ENCODE results near the gene ADORA1.

The ADORA1 gene

DNA sequence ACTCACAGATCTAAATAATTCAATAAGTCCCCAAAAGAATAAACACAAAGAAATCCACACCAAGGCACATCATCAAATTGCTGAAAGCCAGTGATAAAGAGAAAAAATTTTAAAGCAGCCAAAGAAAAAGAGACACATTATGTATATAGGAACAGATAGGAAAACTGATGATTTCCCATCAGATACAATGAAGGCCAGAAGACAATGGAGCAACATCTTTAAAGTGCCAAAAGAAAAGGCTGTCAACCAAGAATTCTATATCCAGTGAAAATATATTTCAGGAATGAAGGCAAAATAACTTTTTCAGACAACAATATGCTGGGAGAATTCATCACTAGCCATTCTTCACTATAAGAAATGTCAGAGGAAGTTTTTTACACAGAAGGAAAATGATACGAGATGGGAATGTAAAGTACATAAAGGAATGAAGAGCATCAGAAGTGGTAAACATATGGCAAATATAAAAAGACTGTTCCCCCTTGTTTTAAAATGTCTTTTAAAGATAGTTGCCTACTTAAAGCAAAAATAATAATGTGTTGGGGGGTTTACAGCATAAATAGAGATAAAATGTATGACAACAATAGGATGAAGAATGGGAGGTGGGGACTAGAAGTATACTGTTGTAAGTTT, 32.4 kb upstream of the ADORA1 start:
- no peak for DNase-seq

GRCh38 chr1:203096566-203096965, 31.0 kb upstream of the ADORA1 start:
- DNase-seq, result no peak

DNA sequence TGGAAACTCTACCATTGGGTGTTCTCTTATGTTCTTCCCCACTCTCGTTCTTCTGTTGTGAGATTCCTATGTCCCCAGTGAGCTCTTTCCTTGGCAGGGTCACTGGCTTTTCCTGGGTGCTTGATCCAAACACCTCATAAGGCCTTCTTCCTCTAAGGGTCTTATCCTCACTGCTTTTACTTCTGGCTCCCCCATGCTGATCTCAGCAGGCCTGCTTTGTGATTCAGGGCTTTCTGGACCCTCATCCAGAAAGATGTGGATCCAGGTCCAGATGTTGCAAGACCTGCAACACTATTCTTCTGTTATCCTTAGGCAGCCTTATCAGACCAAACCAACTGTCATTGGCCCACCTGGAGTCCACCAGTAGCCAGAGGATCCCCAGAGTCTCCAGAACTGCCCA, 30.5 kb upstream of the ADORA1 start:
- no peak for DNase-seq

GRCh38 chr1:203098445-203098844, 29.1 kb upstream of the ADORA1 start:
- DNase-seq, result no peak

DNA sequence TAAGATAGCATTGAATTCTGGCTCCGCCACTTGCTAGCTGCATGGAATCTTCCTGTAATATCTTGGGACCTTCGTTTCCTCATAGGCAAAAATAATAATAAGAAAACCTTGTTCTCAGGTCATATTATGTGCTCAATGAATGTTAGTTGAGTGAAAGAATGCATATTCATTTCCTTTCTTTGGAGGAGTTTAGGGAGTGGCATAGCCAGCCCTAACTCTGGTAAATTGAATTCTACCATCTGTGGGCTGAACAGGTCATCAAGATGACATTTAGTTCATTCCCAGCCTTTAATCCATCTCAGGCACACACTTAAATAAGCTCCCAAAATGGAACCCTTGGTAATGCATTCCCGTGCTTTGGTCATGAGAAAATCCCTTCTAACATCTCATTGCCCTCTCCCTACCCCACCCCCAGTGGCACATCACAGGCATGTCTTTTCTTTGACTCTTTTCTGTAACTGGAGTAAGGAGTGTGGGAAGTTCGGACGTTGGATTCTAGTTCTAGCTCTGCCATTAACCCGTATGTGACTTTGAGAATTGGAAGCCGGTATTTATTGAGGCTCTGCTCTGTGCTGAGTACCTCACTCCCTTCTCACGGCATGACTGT, 28.5 kb upstream of the ADORA1 start:
- DNase-seq, result no peak

GRCh38 chr1:203099805-203100515, 27.6 kb upstream of the ADORA1 start:
- no peak for DNase-seq

DNA sequence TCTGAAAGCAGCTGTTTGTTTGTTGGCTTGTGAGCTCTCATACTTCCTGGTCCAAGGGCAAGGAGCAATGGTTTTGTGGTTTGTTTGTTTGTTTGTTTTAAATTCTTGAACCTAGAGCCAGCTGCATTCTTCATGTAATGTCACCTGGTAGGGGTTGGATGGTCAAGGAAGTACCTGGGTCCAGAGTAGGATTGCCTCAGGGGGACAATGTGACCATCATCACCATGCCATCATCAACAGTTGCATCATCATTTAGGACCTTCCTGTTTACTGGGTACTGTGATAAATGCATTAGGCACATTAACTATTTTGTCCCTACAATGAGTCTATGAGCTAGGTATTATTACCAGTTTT, 27.0 kb upstream of the ADORA1 start:
- peak; percentile 31 to 36 for DNase-seq

- DNase-seq, result peak; percentile 13 to 36
These were observed 25.5 kb upstream of the ADORA1 start for GRCh38 chr1:203101813-203102634.

GRCh38 chr1:203103216-203103615, 24.3 kb upstream of the ADORA1 start:
- no peak for DNase-seq

GRCh38 chr1:203103829-203104495, 23.6 kb upstream of the ADORA1 start:
- no peak for DNase-seq

- peak; percentile 47 to 53 for DNase-seq
These were observed 22.6 kb upstream of the ADORA1 start for GRCh38 chr1:203104789-203105390.

DNA sequence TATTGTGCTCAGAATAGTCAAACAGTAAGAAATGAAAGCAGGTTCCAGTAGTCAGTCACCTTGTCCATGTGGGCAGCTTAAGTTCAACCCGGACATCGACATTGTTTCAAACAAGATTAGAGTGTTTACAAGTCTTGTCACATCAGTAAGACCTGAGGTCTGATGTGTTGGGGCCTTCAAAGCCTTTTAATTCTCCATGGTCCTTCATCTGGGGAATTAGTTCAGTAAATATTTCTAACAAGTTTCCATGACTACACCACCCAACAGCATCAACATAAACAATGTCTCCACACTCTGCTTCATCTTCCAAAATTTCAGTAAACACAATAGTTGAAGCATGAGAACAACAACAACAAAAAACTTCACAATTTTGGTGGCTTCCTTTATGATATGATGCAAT, 15.1 kb upstream of the ADORA1 start:
- DNase-seq, result no peak

DNA sequence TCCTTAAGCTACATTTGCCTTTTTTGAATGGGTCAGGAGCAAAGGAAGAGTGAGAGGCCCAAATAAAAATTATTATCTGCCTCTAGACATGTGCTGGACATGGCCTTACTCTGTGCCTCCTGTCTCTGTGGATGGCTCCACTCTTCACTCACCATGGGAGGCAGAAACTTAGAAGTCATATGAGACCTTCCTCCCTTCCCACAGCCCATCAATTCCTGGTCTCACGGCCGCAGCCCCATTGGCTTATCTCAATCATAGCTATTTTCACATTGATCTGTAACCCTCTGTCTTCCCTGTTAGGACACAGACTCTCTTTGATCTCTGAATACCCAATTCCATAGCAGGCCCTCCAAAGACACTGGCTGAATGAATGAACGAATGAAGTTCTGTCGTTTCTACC, 14.2 kb upstream of the ADORA1 start:
- no peak for DNase-seq

DNA sequence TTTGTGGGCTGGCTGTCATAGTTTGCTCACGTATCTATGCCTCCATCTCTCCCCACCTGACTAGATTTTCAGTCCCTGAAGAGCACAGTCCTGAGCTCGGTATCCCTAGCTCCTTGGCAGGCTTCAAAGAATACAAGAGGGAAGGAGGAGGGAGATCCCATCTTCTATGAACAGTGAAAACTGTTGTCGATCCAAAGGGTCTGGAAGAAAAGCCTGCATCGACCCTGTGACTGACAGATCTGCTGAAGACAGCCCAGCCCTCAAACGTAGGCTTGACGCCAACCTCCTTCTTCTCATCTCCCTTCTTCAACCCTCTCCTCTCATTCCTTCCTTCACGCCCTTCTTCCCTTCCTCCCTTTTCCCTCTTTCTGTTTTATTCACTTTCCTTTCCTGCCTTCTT, 13.3 kb upstream of the ADORA1 start:
- DNase-seq, result no peak

DNA sequence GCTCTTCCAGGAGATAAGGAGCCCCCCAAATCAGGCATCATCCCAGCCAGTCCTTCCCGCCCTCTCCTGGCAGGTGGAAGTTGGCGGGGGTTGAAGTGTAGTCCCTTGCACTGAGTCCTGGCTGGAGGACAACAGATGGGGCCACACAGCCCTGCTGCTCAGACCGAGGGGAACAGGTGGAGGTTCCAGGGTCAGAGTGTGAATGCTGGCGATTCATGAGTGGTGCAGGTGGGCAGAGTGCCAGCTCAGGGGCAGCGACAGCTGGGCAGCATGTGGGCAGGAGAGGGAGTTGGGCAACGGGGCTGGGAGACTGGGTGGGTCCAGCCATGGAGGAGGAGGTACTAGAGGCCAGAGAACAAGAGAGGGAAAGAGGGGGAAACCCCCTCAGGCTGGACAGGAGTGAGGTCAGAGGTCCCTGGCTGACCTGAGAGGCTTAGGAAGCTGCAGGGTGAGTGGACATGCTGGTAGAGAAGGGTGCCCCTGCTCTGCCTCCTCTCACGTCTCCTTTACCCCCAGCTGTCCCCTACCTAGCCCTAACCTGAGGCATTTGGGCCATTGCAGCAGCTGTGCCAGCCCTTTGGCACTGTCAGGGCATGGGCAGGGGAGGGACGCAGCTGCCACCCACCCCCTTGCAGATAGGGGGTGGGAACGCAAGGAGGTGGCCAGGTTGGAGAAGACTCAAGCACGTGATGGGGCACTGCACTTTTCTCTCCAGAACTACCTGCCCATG, 11.3 kb upstream of the ADORA1 start:
- DNase-seq, result no peak

- DNase-seq, result peak; percentile 56 to 75
These were observed 9.6 kb upstream of the ADORA1 start for GRCh38 chr1:203117611-203118575.

DNA sequence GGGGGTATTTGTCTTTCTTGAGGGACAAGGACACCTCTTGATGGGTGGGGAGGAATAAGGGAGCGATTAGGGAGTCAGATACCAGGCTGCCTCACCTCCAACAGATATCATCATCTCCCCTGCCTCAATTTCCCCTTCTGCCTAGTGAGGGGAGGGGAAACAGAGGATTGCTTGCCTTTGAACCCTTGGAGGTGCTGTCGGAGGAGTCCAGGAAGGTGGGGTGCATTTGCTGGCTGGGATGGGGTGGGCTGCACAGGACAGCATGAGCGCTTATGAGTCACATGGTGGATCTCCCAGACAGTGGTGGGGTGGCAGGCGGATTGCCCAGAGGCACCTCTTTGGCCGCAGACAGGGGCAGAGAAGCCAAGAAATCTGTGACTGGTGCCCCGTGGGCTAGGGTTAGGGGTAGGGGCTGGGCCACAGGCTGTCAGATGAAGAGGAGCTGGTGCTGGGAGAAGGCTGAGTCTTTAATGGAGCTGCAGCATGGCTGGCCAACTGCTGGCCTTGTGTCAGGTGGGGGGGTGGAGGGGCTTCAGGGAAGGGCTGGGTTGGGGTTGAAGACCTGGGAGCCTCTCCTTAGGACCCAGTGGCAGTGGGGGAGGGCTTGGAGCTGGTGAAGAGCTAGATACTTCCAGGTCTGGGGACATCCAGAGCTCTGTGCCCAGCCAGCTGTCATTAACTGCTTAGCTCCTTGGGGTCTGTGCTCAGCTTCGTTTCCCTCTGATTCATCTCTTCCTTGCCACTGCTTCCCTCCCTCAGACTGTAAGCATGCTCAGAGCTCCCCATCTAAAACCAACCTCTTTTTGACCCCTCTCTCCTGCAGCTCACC, 7.0 kb upstream of the ADORA1 start:
- DNase-seq, result no peak

DNA sequence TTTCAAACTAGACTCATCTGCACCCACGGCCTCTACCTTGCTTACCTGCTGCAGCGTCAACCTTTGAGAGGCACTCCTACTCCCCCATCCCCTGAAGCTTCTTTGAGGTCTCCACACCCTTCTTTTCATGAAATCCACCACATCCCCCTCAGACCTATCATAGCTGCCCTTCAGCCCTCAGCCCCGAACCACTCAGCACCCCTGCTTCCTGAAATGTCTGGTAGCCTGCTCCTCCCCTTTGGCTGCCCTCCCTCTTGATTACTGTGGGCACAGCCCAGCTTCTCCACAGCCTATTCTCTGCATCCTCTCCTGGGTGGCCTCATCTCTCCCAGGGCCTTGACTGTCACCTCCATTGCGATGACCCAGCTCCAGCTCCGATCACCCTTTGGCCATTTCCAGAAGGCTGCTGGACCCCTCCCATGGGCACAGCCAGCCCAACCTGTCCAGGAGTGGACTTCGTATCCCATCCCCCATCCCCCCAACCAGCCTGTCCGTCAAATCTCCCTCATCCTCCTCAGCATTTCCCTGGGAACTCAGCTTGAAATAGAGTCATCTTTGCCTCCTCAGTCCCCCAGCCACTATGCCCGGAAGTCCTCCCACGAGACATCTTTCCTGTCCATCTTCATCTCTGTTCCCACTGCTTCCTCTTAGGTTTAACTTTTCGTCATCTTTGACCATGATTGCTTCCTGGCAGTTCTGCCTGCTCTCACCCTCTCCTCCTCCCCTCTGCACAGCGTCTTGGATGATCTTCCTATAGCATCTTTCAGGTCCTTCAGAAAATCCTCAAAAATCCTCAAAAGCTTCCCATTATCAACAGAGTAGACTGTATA, 6.1 kb upstream of the ADORA1 start:
- peak; percentile 37 to 42 for DNase-seq

DNA sequence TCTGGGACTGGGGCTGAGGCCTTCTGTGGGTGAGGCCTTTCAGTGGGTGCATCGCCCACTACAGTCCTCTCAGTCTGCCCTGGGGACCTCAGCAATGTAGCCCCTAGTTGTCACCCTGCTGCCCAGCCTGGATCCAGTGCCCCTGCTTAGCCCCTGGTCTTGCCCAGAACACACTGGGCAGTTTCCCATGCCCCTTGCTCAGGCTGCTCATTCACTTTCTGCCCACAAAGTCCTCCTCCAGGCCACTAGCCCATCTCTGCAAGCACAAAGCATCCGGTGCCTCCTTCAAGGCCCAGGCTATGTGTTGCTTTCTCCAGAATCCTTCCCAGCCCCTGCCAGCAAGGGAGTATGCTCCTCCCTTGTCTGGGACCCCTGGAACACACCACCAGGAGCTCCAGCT, 5.4 kb upstream of the ADORA1 start:
- DNase-seq, result no peak

All from inflammatory macrophage treated with lipopolysaccharide for 1 hour (primary cell).